ENCODE measurements around the gene ASTN2.

- TF ChIP-seq CTCF (IDR thresholded peaks at IDR 0.05) (no peak), POLR2A (IDR thresholded peaks at IDR 0.05) (no peak)
Measured at GRCh38 chr9:117435630-117436261, 20.9 kb upstream of the ASTN2 start.

All from testis (tissue), 2 donors.